Loucy (cell line): ENCODE measurements around the gene DIP2A.

Source experiments
- H2AFZ ChIP-seq: fragments of 200-600 bp; sonication (generic); 2 replicates; pipeline ENCODE4 v1.6.0; 2016; ENCODE audit warnings: antibody characterized with exemption, mild to moderate bottlenecking, low read length, moderate library complexity
- H3F3A ChIP-seq: fragments of 200-600 bp; 2 replicates; pipeline ENCODE4 v1.6.0; 2016; ENCODE audit warnings: antibody characterized with exemption, low read depth, mild to moderate bottlenecking
- H3K27me3 ChIP-seq: fragments of 200-600 bp; sonication (generic); 2 replicates; pipeline ENCODE4 v1.6.1; 2014; ENCODE audit warnings: low read length, mild to moderate bottlenecking; ENCODE audit not compliant: insufficient read depth, poor library complexity, severe bottlenecking
- H3K36me3 ChIP-seq: fragments of 200-600 bp; sonication (generic); 2 replicates; pipeline ENCODE4 v1.6.1; 2016; ENCODE audit warnings: low read length; ENCODE audit not compliant: insufficient read depth
- H3K4me1 ChIP-seq: fragments of 200-600 bp; sonication (generic); 2 replicates; pipeline ENCODE4 v1.5.1; 2014; ENCODE audit warnings: low read length, mild to moderate bottlenecking; ENCODE audit not compliant: insufficient read depth, poor library complexity, severe bottlenecking
- H3K4me2 ChIP-seq: fragments of 200-600 bp; sonication (generic); 2 replicates; pipeline ENCODE4 v1.6.0; 2014; ENCODE audit warnings: antibody characterized with exemption, low read length, low read depth, mild to moderate bottlenecking; ENCODE audit not compliant: poor library complexity, severe bottlenecking
- H3K4me3 ChIP-seq: fragments of 200-600 bp; sonication (generic); 2 replicates; pipeline ENCODE4 v1.5.1; 2014; ENCODE audit warnings: low read length, mild to moderate bottlenecking, mixed read lengths; ENCODE audit not compliant: poor library complexity, severe bottlenecking
- H3K79me2 ChIP-seq: fragments of 200-600 bp; sonication (generic); 2 replicates; pipeline ENCODE4 v1.6.1; 2014; ENCODE audit warnings: low read length; ENCODE audit not compliant: insufficient read depth
- H3K9ac ChIP-seq: fragments of 200-600 bp; sonication (generic); 2 replicates; pipeline ENCODE4 v1.6.0; 2014; ENCODE audit warnings: mild to moderate bottlenecking, low read depth, low read length, moderate library complexity; ENCODE audit not compliant: poor library complexity, severe bottlenecking
- H3K9me2 ChIP-seq: fragments of 200-600 bp; sonication (generic); replicated peaks from 2 replicates; pipeline ENCODE4 v1.6.1; 2016; ENCODE audit warnings: low read depth, low read length, mixed read lengths
- H3K9me3 ChIP-seq: fragments of 200-600 bp; sonication (generic); 2 replicates; pipeline ENCODE4 v1.6.1; 2014; ENCODE audit warnings: mild to moderate bottlenecking, antibody characterized with exemption, low read length, low read depth; ENCODE audit not compliant: insufficient read depth
- H4K20me1 ChIP-seq: fragments of 200-600 bp; sonication (generic); 2 replicates; pipeline ENCODE4 v1.6.0; 2014; ENCODE audit warnings: antibody characterized with exemption, low read length, mild to moderate bottlenecking; ENCODE audit not compliant: insufficient read depth, poor library complexity, severe bottlenecking
- EZH2phosphoT487 ChIP-seq: fragments of 200-600 bp; IDR thresholded peaks from 2 replicates; pipeline ENCODE4 v1.6.1; 2018; ENCODE audit warnings: antibody characterized with exemption, mild to moderate bottlenecking, moderate library complexity, borderline replicate concordance
- TF ChIP-seq, protein P1 (sequence below): fragments of 200-600 bp; sonication (generic); conservative IDR thresholded peaks from 2 replicates; pipeline ENCODE4 v1.5.1; 2014; ENCODE audit warnings: mild to moderate bottlenecking, antibody characterized with exemption, low read length

The DIP2A gene

DNA sequence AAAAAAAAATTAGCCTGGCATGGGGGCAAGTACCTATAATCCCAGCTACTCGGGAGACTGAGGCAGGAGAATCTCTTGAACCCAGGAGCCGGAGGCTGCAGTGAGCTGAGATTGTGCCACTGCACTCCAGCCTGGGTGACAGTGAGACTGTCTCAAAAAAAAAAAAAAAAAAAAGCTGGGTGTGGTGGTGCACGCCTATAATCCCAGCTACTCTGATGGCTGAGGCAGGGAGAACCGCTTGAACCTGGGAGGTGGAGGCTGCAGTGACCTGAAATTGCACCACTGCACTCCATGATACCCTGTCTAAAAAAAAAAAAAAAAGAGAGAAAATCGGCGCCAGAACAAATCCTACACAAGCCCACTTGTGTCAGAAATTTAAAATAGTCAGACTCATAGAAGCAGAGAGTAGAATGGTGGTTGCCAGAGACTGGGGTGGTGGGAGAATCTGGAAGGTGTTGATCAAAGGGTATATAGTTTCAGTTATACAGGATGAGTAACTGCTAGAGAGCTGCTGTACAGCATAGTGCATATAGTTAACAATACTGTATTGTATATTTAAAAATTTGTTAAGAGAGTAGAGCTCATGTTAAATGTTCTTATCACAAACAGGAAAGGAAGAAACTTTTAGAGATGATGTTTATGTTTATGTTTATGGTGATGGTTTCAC lies 9.6 kb downstream of the DIP2A start:
- Histone ChIP-seq H3F3A (peaks cover 6% of the 10 kb centered on the region; the same call in 1 of the 2 replicates), H4K20me1 (no peaks in the 10 kb centered on the region), H3K36me3 (no peaks in the 10 kb centered on the region), H3K9me3 (no peaks in the 10 kb centered on the region), H3K79me2 (peaks cover 18% of the 10 kb centered on the region; the same call in 1 of the 2 replicates), H3K4me1 (peaks cover 27% of the 10 kb centered on the region), H3K4me3 (no peak overlapping the region), H3K9ac (no peak overlapping the region), H2AFZ (no peak overlapping the region), H3K27me3 (no peaks in the 10 kb centered on the region), H3K9me2 (no peaks in the 10 kb centered on the region), H3K4me2 (no peak overlapping the region)
- no peak for TF ChIP-seq EZH2phosphoT487
- TF ChIP-seq, protein P1, sequence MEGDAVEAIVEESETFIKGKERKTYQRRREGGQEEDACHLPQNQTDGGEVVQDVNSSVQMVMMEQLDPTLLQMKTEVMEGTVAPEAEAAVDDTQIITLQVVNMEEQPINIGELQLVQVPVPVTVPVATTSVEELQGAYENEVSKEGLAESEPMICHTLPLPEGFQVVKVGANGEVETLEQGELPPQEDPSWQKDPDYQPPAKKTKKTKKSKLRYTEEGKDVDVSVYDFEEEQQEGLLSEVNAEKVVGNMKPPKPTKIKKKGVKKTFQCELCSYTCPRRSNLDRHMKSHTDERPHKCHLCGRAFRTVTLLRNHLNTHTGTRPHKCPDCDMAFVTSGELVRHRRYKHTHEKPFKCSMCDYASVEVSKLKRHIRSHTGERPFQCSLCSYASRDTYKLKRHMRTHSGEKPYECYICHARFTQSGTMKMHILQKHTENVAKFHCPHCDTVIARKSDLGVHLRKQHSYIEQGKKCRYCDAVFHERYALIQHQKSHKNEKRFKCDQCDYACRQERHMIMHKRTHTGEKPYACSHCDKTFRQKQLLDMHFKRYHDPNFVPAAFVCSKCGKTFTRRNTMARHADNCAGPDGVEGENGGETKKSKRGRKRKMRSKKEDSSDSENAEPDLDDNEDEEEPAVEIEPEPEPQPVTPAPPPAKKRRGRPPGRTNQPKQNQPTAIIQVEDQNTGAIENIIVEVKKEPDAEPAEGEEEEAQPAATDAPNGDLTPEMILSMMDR: no peak

DNA sequence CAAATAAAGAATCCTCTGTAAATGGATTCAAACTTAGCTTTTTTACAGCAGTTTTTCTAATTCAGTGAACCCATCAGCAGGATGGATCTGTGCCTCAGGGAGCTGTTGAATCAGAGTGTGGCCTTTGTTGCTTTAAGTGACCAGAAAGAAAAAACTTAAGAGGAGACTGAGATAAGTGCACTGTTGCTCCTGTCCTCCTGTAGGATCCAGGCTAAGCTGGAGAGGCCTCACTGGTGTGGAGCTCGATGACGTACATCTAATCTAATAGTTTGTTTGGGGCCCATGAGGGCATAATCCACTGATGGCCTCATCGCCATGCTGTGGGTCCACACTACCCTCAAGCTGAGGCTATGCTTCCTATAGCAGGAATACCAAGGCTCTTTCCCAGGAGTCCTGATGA lies 10.6 kb downstream of the DIP2A start:
- H3K4me1 ChIP-seq: peaks cover 29% of the 10 kb centered on the region
- H3K4me2 ChIP-seq: no peak overlapping the region
- no peak overlapping the region for H3K4me3 ChIP-seq
- H2AFZ ChIP-seq: no peak overlapping the region
- no peaks in the 10 kb centered on the region for H3K9me2 ChIP-seq
- H3K27me3 ChIP-seq: no peaks in the 10 kb centered on the region
- TF ChIP-seq EZH2phosphoT487: no peak
- TF ChIP-seq, protein P1: no peak
- H3F3A ChIP-seq: peaks cover 6% of the 10 kb centered on the region; the same call in 1 of the 2 replicates
- H3K9ac ChIP-seq: peak overlapping the region; percentile 1
- H3K9me3 ChIP-seq: no peaks in the 10 kb centered on the region
- H3K79me2 ChIP-seq: peaks cover 13% of the 10 kb centered on the region; the same call in 1 of the 2 replicates
- H3K36me3 ChIP-seq: no peaks in the 10 kb centered on the region
- no peaks in the 10 kb centered on the region for H4K20me1 ChIP-seq

DNA sequence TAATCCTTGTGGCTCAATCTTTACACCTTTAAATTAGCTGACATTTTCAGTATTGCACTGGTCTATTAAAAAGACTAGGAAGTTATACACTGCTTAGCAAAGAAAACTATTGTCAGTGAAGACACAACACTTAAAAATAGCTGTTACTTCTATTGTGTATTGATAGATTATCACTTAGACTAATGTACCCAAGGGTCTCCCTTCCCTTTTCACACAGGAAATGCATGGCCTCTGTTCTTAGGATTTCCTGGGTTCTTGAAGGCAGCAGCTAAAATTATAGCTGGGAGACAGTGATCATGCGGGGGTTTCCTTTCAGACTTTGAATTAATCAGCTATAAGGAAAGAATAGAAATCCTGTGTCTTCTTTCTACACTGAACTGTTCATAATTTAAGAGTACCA lies 12.8 kb downstream of the DIP2A start:
- Histone ChIP-seq H3K4me1 (peaks cover 23% of the 10 kb centered on the region), H3K9ac (peak overlapping the region; percentile 36), H3K27me3 (no peaks in the 10 kb centered on the region), H3K4me2 (peak overlapping the region; percentile 49), H2AFZ (no peak overlapping the region), H3F3A (peaks cover 6% of the 10 kb centered on the region; the same call in 1 of the 2 replicates), H3K79me2 (0 out of 2 replicates have a peak, but pooled peaks cover 5% of the 10 kb centered on the region), H3K4me3 (no peak overlapping the region), H4K20me1 (no peaks in the 10 kb centered on the region), H3K9me2 (no peaks in the 10 kb centered on the region), H3K36me3 (no peaks in the 10 kb centered on the region; the same call in 1 of the 2 replicates), H3K9me3 (no peaks in the 10 kb centered on the region)
- TF ChIP-seq EZH2phosphoT487: no peak
- TF ChIP-seq, protein P1: no peak
